Measurements from ENCODE around the gene IL3RA.

DNA sequence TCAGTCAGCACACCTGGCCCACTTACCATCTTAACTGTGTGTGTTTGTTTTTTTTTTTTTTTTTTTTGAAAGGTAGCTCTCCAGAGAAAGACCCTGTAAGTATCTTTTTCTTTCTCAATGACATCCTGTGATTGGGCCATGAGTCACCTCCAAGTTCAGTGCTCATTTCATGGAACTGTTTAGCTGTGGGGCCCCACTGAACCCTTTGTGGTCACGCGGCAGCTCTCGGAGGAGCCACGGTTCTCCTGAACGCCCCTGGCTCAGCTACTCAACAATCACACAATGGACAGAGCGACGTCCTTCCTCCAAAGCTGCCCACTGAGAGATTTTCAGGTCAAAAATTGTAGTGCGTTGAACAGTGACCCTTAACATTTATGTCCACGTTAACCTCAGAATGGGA, 14.2 kb upstream of the IL3RA start:
- TF ChIP-seq POLR2A (IDR thresholded peaks at IDR 0.05): no peak
- TF ChIP-seq, protein P1, sequence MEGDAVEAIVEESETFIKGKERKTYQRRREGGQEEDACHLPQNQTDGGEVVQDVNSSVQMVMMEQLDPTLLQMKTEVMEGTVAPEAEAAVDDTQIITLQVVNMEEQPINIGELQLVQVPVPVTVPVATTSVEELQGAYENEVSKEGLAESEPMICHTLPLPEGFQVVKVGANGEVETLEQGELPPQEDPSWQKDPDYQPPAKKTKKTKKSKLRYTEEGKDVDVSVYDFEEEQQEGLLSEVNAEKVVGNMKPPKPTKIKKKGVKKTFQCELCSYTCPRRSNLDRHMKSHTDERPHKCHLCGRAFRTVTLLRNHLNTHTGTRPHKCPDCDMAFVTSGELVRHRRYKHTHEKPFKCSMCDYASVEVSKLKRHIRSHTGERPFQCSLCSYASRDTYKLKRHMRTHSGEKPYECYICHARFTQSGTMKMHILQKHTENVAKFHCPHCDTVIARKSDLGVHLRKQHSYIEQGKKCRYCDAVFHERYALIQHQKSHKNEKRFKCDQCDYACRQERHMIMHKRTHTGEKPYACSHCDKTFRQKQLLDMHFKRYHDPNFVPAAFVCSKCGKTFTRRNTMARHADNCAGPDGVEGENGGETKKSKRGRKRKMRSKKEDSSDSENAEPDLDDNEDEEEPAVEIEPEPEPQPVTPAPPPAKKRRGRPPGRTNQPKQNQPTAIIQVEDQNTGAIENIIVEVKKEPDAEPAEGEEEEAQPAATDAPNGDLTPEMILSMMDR (IDR thresholded peaks at IDR 0.05): no peak
- TF ChIP-seq EP300 (IDR thresholded peaks at IDR 0.05): no peak
